Thyroid gland (tissue), 4 donors: ENCODE results near the gene CELSR2. TPM values are rescaled to one million over a fixed set of nuclear protein-coding genes. Genes with fewer than 3 reads are reported as not detected.

Experiments used
- DNase-seq, 2 donors: peaks; one replicate each; pipeline ENCODE4 v3.0.0-alpha.2; 2019
- H3K27ac ChIP-seq, 3 donors: fragments of 200-600 bp; sonication (generic); 1 replicate in 2 of 3; 2 replicates in 1 of 3; pipeline ENCODE4 v1.5.1; 2016 to 2019; ENCODE audit warnings: mild to moderate bottlenecking in 1 of 3, moderate library complexity in 1 of 3
- H3K27me3 ChIP-seq: fragments of 200-600 bp; sonication (generic); one replicate; pipeline ENCODE4 v1.5.1; 2019
- H3K36me3 ChIP-seq, 2 donors: fragments of 200-600 bp; sonication (generic); one replicate each; pipeline ENCODE4 v1.5.1; 2016 to 2019
- H3K4me1 ChIP-seq, 2 donors: fragments of 200-600 bp; sonication (generic); one replicate each; pipeline ENCODE4 v1.5.1; 2017 to 2019
- H3K4me3 ChIP-seq, 3 donors: fragments of 200-600 bp; sonication (generic); replicated peaks in 1 of 3; 1 replicate in 2 of 3; 2 replicates in 1 of 3; pipeline ENCODE4 v1.5.1; 2016; ENCODE audit warnings: mild to moderate bottlenecking in 1 of 3
- H3K9me3 ChIP-seq: fragments of 200-600 bp; sonication (generic); one replicate; pipeline ENCODE4 v1.5.1; 2017
- CTCF ChIP-seq, 6 experiments: fragments of 200-600 bp in 3 of 6; fragments of 450-650 bp in 3 of 6; sonication (generic) in 3 of 6; IDR thresholded peaks; one replicate each; pipeline ENCODE4 v1.5.1; 2016 to 2019; ENCODE audit warnings: antibody characterized with exemption in 6 of 6, mild to moderate bottlenecking in 2 of 6, inconsistent platforms in 1 of 6, moderate library complexity in 1 of 6
- POLR2A ChIP-seq, 2 donors: fragments of 450-650 bp; IDR thresholded peaks; one replicate each; pipeline ENCODE4 v1.6.1; 2017; ENCODE audit warnings: antibody characterized with exemption in 2 of 2, mild to moderate bottlenecking in 2 of 2, moderate library complexity in 1 of 2
- WGBS, 2 donors: methylation state at CpG; one replicate each; pipeline ENCODE4 v1.1.5; 2017; 5-methylcytosine and 5-hydroxymethylcytosine counted together
- intact Hi-C: fragments of 100-400 bp; cut with DNase I; formaldehyde crosslinking; loops from one replicate; pipeline ENCODE4 v1.15.1; 2023
- total RNA-seq, 4 donors: library from RNA; depleted of rRNA; stranded (reverse); fragments of >200 nt; gene quantifications; one replicate each; pipeline ENCODE4 v1.2.3, GENCODE V29; 2016

CELSR2 gene
- total RNA-seq, 4 donors from 2014 or later: 23.5 to 54.9 (median 47.6) TPM

- Histone ChIP-seq H3K36me3 (peaks cover 0 to 1% of the 10 kb centered on the region in 2 donors), H3K9me3 (no peaks in the 10 kb centered on the region), H3K27me3 (no peaks in the 10 kb centered on the region), H3K4me1 (peaks cover 0 to 29% of the 10 kb centered on the region in 2 donors), H3K27ac (no peak overlapping the region), H3K4me3 (no peak overlapping the region)
- intact Hi-C loops: no loop called here
- 76 to 86% methylated on average over 8 of the region's 8 CpGs for WGBS, 2 donors
- TF ChIP-seq POLR2A (IDR thresholded peaks at IDR 0.05) (no peak), CTCF (IDR thresholded peaks at IDR 0.05) (no peak)
- DNase-seq: no peak
Measured at GRCh38 chr1:109243860-109244552, 5.3 kb upstream of the CELSR2 start.

- TF ChIP-seq POLR2A (IDR thresholded peaks at IDR 0.05) (no peak), CTCF (IDR thresholded peaks at IDR 0.05) (no peak)
Measured at GRCh38 chr1:109246141-109246551, 3.2 kb upstream of the CELSR2 start.

GRCh38 chr1:109247401-109248365 lies 1.7 kb upstream of the CELSR2 start:
- whole genome bisulfite sequencing, 2 donors: 90 to 94% methylated on average over 8 of the region's 8 CpGs
- no peak for DNase-seq
- intact Hi-C loops: no loop called here

More at GRCh38 chr1:109246141-109246551, 3.2 kb upstream of the CELSR2 start:
- DNase-seq: no peak
- no peak overlapping the region for H3K4me3 ChIP-seq
- H3K36me3 ChIP-seq: no peaks in the 10 kb centered on the region
- H3K27ac ChIP-seq: no peak overlapping the region
- H3K4me1 ChIP-seq: peaks cover 8 to 27% of the 10 kb centered on the region in 2 donors
- intact Hi-C loops: no loop called here
- H3K27me3 ChIP-seq: no peaks in the 10 kb centered on the region
- 87 to 91% methylated on average over 7 of the region's 7 CpGs for WGBS, 2 donors
- H3K9me3 ChIP-seq: no peaks in the 10 kb centered on the region

GRCh38 chr1:109248444-109248796 lies 919 bp upstream of the CELSR2 start:
- DNase-seq: no peak
- no peak overlapping the region for H3K4me3 ChIP-seq
- TF ChIP-seq POLR2A (IDR thresholded peaks at IDR 0.05) (no peak), CTCF (IDR thresholded peaks at IDR 0.05) (no peak)
- H3K27me3 ChIP-seq: no peaks in the 10 kb centered on the region
- H3K27ac ChIP-seq: no peak overlapping the region
- H3K36me3 ChIP-seq: no peaks in the 10 kb centered on the region
- intact Hi-C loops: no loop called here
- 85% methylated on average over 7 of the region's 7 CpGs; no CpG with 5 or more reads in 1 of the 2 donors for WGBS, 2 donors
- H3K9me3 ChIP-seq: no peaks in the 10 kb centered on the region
- H3K4me1 ChIP-seq: peaks cover 16 to 22% of the 10 kb centered on the region in 2 donors

More at GRCh38 chr1:109247401-109248365, 1.7 kb upstream of the CELSR2 start:
- Histone ChIP-seq H3K27ac (no peak overlapping the region), H3K4me3 (no peak overlapping the region), H3K4me1 (peaks cover 9 to 15% of the 10 kb centered on the region in 2 donors), H3K27me3 (no peaks in the 10 kb centered on the region), H3K9me3 (no peaks in the 10 kb centered on the region), H3K36me3 (no peaks in the 10 kb centered on the region)
- TF ChIP-seq POLR2A (IDR thresholded peaks at IDR 0.05): no peak
- TF ChIP-seq CTCF (IDR thresholded peaks at IDR 0.05): no peak
